ENCODE results near the gene KIF11.

DNA sequence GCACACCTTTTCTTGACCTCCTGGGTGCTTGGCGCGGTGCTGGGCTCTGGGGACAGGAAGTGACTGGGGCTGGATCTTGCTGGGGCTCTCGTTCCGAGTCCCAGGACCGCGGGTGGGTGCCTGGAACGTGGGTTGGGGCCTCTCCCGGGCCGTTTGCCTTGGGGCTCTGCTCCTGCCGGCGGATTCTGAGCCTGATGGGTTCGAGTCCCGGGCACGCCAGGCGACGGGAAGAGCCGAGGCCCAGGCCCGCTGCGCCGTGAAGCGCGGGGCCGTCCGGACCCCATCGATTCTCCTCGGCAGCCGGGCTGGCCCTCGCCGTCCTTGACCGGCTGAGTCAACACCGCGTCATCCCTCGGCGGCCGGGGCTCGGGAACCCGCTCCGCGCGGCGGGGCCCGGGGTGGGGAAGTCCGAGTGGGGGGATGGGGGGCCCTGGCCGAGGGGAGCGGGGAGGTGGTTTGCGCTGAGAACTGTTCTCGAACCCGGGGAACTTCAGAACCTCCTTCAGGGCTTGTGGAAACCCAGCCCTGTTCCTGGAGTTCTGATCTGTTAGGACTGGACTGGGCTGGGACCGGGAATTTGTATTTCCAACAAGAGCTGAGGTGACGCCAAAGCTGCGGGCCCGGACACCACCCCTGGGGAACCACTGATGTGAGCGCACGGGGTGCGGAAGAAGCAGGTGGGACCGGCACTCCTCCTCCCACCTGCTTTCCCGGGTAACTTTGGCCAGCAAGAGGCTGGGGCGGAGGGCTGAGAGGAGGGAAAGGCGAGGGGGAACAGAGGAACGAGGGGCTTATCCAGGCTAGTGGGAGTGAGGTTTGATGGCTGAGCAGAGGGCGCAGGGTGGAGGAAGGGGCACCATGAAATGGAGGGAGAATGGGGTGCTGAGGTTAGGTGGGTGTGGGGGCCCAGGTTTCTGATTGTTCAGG, 103.0 kb downstream of the KIF11 start:
- TF ChIP-seq POLR2A (IDR thresholded peaks at IDR 0.05; ENCODE audit: low read length): no peak
- TF ChIP-seq GATA1 (IDR thresholded peaks at IDR 0.05; ENCODE audit: low read depth, low read length): no peak

Measured in erythroblast (primary cell).